ENCODE results near the gene MEDAG.

The MEDAG gene

DNA sequence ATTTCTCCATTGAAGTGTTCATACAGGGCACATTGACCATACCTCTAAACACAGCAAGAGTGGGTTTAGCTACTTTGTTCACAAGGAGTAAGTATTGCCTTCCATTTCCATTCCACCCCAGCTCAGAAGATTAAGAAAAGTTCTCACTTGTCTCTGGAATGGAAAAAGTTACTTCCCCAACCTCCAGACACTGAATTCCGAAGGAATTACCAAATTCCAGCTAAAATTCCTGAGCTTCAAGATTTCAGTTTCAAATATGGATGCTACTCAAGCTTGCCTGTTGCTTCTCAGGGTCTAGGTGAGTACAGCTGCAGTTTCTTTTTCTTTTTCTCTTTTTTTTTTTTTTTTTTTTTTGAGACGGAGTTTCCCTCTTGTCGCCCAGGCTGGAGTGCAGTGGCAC is 60.0 kb downstream of the MEDAG start:
- no peak for DNase-seq

- no peak for DNase-seq
Measured at GRCh38 chr13:30968846-30969245, 62.8 kb downstream of the MEDAG start.

DNA sequence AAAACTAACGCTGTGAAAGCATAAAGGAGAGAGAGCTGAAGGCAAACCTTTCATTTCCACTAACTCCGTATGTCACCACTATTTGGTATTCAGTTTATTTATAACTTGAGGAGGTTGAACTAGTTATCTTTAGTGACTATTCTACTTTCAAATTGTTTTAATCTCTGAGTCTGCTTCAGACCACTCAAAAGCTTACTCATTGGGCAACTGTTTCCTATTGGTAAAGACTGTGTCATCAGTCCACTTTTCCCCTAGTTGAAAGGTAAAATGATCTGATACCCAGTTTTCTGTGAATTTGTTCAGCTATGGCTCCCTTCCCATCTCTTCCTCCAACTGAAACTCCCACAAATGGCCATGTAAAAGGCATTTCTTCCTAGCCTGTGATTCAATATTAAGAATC is 65.5 kb downstream of the MEDAG start:
- DNase-seq = no peak

DNA sequence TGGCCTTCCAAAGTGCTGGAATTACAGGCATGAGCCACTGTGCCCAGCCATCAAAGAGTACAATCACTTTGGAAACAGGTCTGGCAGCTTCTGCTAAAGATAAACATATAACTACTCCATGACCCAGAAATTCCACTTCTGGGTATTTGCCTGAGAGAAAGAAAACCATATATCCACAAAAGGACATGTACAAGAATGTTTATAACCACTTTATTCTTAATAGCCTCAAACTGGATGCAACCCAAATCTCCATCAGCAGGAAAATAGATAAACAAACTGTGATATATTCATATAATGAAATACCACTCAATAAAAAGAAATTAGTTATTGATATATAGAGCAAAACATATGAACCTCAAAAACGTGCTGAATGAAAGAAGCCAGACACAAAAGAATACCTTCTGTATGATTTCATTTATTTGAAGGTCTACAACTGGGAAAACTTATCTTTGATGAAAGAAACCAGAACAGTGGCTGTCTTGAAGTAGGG is 66.9 kb downstream of the MEDAG start:
- DNase-seq = no peak

- no peak for DNase-seq
Measured at GRCh38 chr13:30974350-30974749, 68.3 kb downstream of the MEDAG start.
